Heart left ventricle (tissue), 16 donors: ENCODE results near the gene VSTM2L. TPM values are rescaled to one million over a fixed set of nuclear protein-coding genes. Genes with fewer than 3 reads are reported as not detected.

ENCODE experiments used
- ATAC-seq, 4 donors: fragments of 200-7000 bp; cut with Tn5 transposase; one replicate each; pipeline ENCODE4 v1.9.1; 2020 to 2022; ENCODE audit warnings: moderate library complexity in 4 of 4, mild to moderate bottlenecking in 3 of 4, moderate number of reproducible peaks in 1 of 4
- DNase-seq, 5 donors: peaks; one replicate each; pipeline ENCODE4 v3.0.0-alpha.2; 2020
- H3K27ac ChIP-seq, 12 donors: fragments of 200-600 bp; sonication (generic) in 4 of 12; one replicate each; pipeline versions ENCODE4 v1.5.0 to v1.8.0; 2016 to 2022; ENCODE audit warnings: mild to moderate bottlenecking in 2 of 12
- H3K27me3 ChIP-seq, 9 donors: fragments of 200-600 bp; sonication (generic) in 2 of 9; one replicate each; pipeline versions ENCODE4 v1.5.1 to v1.8.0; 2016 to 2022; ENCODE audit warnings: mild to moderate bottlenecking in 3 of 9
- H3K36me3 ChIP-seq, 9 donors: fragments of 200-600 bp; sonication (generic) in 2 of 9; one replicate each; pipeline versions ENCODE4 v1.5.0 to v1.8.0; 2018 to 2022; ENCODE audit warnings: mild to moderate bottlenecking in 2 of 9
- H3K4me1 ChIP-seq, 12 donors: fragments of 200-600 bp; sonication (generic) in 4 of 12; one replicate each; pipeline versions ENCODE4 v1.5.0 to v1.8.0; 2016 to 2022; ENCODE audit warnings: mild to moderate bottlenecking in 3 of 12
- H3K4me3 ChIP-seq, 12 donors: fragments of 200-600 bp; sonication (generic) in 4 of 12; one replicate each; pipeline versions ENCODE4 v1.5.0 to v1.8.0; 2017 to 2022; ENCODE audit warnings: mild to moderate bottlenecking in 9 of 12, moderate library complexity in 4 of 12
- H3K9me3 ChIP-seq, 12 donors: fragments of 200-600 bp; sonication (generic) in 4 of 12; one replicate each; pipeline versions ENCODE4 v1.5.0 to v1.8.0; 2016 to 2022; ENCODE audit warnings: mild to moderate bottlenecking in 1 of 12
- CTCF ChIP-seq, 12 donors: fragments of 200-600 bp; sonication (generic) in 4 of 12; IDR thresholded peaks; one replicate each; pipeline versions ENCODE4 v1.5.0 to v1.8.0; 2018 to 2022; ENCODE audit warnings: antibody characterized with exemption in 12 of 12, mild to moderate bottlenecking in 5 of 12
- POLR2A ChIP-seq, 2 donors: fragments of 450-650 bp; IDR thresholded peaks; one replicate each; pipeline ENCODE4 v1.6.1; 2017; ENCODE audit warnings: antibody characterized with exemption in 2 of 2, mild to moderate bottlenecking in 2 of 2, moderate library complexity in 2 of 2
- WGBS, 4 donors: extraction: QIAGEN DNeasy Blood & Tissue Kit in 2 of 4; methylation state at CpG; one replicate each; pipeline versions ENCODE4 v1.1.5 to v1.1.7; 2013 to 2018; 5-methylcytosine and 5-hydroxymethylcytosine counted together
- intact Hi-C, 10 donors: fragments of 100-400 bp; cut with DNase I; formaldehyde crosslinking; loops; one replicate each; pipeline versions ENCODE4 v1.11.1 to v1.14.2; 2022
- polyA plus RNA-seq, 2 donors: library from polyadenylated mRNA; stranded (reverse); fragments of 200-250 nt; gene quantifications; one replicate each; pipeline ENCODE4 v1.2.3, GENCODE V29; 2013
- total RNA-seq, 9 donors: library from RNA; depleted of rRNA in 2 of 9; stranded (reverse); fragments of >200 nt in 2 of 9; fragmentation: NEBNext Ultra II Directional in 3 of 9; extraction: Animal tissue kit (Norgen Biotek cat#: 25700) in 3 of 9; gene quantifications; one replicate each; pipeline versions ENCODE4 v1.1.0 to v1.2.4, GENCODE V29; 2016 to 2023
- donor health status: ischemic (EF 13 %, LVEDD 7.1; RV severe dilation, severe dysfunction).
- donor health status: healthy with polysubstance abuse.
- donor health status: DM: no; HTN: yes; CAD: no.
- donor health status: DM: no; HTN: no; CAD: no.
- donor health status: ischemic (EF 25% LVEDD 6.9; RV normal size, moderate dysfunction).
- donor health status: ischemic (EF 25% LVEDD 5.7; RV mildly dilated, moderate dysfunction).
- donor health status: healthy.
- donor health status: DM: yes; HTN: yes; CAD: no.
- donor health status: ischemic (EF 35%, LVEDD 5.7; RV mildly dilated, moderate dysfunction).
- donor health status: nonischemic (EF 11% LVEDD 7.7; RV severe dilation, severe dysfunction).
- donor health status: DM: yes; HTN: yes; CAD: no.
- donor health status: PGD.
- donor health status: ischemic (EF 29% LVEDD 5.4; RV normal size, mild dysfunction).
- donor health status: nonischemic (EF 23%, LVEDD 6.1; RV moderate dilation, normal function).

Gene VSTM2L
- total and polyA plus RNA-seq, 11 donors: 3.7 to 49.5 (median 17.4) TPM

- intact Hi-C loops: no loop called here
- DNase-seq (peak in 1 of 5 donors; percentile 46), ATAC-seq (no peak)
- TF ChIP-seq CTCF (IDR thresholded peaks at IDR 0.05) (no peak), POLR2A (IDR thresholded peaks at IDR 0.05) (no peak)
- H3K4me1 ChIP-seq: no peaks in the 10 kb centered on the region
- no peaks in the 10 kb centered on the region for H3K9me3 ChIP-seq
- H3K27me3 ChIP-seq: peaks cover 0 to 11% (median 0%) of the 10 kb centered on the region in 9 donors
- WGBS, 4 donors: 82 to 88% (median 85%) methylated on average over 2 to 8 of the region's 8 CpGs
- no peak overlapping the region for H3K4me3 ChIP-seq
- H3K27ac ChIP-seq: no peak overlapping the region
- H3K36me3 ChIP-seq: no peaks in the 10 kb centered on the region
Measured at GRCh38 chr20:37932074-37932473, 29.1 kb downstream of the VSTM2L start.

GRCh38 chr20:37932919-37933318, 30.0 kb downstream of the VSTM2L start:
- Histone ChIP-seq H3K27me3 (peaks cover 0 to 11% (median 0%) of the 10 kb centered on the region in 9 donors), H3K27ac (no peak overlapping the region), H3K4me1 (no peaks in the 10 kb centered on the region), H3K4me3 (no peak overlapping the region), H3K9me3 (no peaks in the 10 kb centered on the region), H3K36me3 (no peaks in the 10 kb centered on the region)
- ATAC-seq (no peak), DNase-seq (no peak)
- TF ChIP-seq CTCF (IDR thresholded peaks at IDR 0.05): no peak
- TF ChIP-seq POLR2A (IDR thresholded peaks at IDR 0.05): no peak
- 50 to 68% (median 58%) methylated on average over 4 of the region's 4 CpGs for WGBS, 4 donors
- intact Hi-C loops: no loop called here

GRCh38 chr20:37933786-37934633, 31.1 kb downstream of the VSTM2L start:
- DNase-seq (no peak), ATAC-seq (no peak)
- no peak overlapping the region for H3K4me3 ChIP-seq
- TF ChIP-seq CTCF (IDR thresholded peaks at IDR 0.05): no peak
- TF ChIP-seq POLR2A (IDR thresholded peaks at IDR 0.05): no peak
- H3K27me3 ChIP-seq: peaks cover 0 to 11% (median 0%) of the 10 kb centered on the region in 9 donors
- 80 to 91% (median 89%) methylated on average over 15 of the region's 15 CpGs for WGBS, 4 donors
- intact Hi-C loops: no loop called here
- no peaks in the 10 kb centered on the region for H3K9me3 ChIP-seq
- no peak overlapping the region for H3K27ac ChIP-seq
- no peaks in the 10 kb centered on the region for H3K4me1 ChIP-seq
- no peaks in the 10 kb centered on the region for H3K36me3 ChIP-seq

- no peak for ATAC-seq
Measured at GRCh38 chr20:37934634-37935375, 31.9 kb downstream of the VSTM2L start.

More at GRCh38 chr20:37934634-37935375, 31.9 kb downstream of the VSTM2L start:
- TF ChIP-seq POLR2A (IDR thresholded peaks at IDR 0.05): no peak
- TF ChIP-seq CTCF (IDR thresholded peaks at IDR 0.05): no peak
- intact Hi-C loops: no loop called here
- whole genome bisulfite sequencing, 4 donors: 83 to 91% (median 86%) methylated on average over 14 of the region's 14 CpGs
- no peaks in the 10 kb centered on the region for H3K4me1 ChIP-seq
- H3K36me3 ChIP-seq: no peaks in the 10 kb centered on the region
- no peak overlapping the region for H3K27ac ChIP-seq
- H3K9me3 ChIP-seq: no peaks in the 10 kb centered on the region
- no peak for DNase-seq
- peaks cover 0 to 11% (median 0%) of the 10 kb centered on the region in 9 donors for H3K27me3 ChIP-seq
- H3K4me3 ChIP-seq: no peak overlapping the region
